Stimulated activated CD8-positive, alpha-beta memory T cell treated with anti-CD3 and anti-CD28 coated beads, Interleukin-4, amount 100 ng/mL, for 24 hours (primary cell): ENCODE measurements around the gene GRK1.

Source experiments
- DNase-seq: peaks from one replicate; pipeline ENCODE4 v3.0.0-alpha.2; 2020; ENCODE audit warnings: low read depth

Gene GRK1

GRCh38 chr13:113729187-113730019, 62.4 kb downstream of the GRK1 start:
- DNase-seq: no peak

GRCh38 chr13:113730258-113730691, 63.3 kb downstream of the GRK1 start:
- no peak for DNase-seq

- DNase-seq: no peak
Observed at GRCh38 chr13:113730831-113731191, 63.8 kb downstream of the GRK1 start.

- DNase-seq: no peak
Observed at GRCh38 chr13:113731192-113732175, 64.5 kb downstream of the GRK1 start.

- no peak for DNase-seq
Observed at GRCh38 chr13:113732176-113732960, 65.3 kb downstream of the GRK1 start.

GRCh38 chr13:113732961-113733950, 66.2 kb downstream of the GRK1 start:
- DNase-seq: no peak

GRCh38 chr13:113734099-113734825, 67.2 kb downstream of the GRK1 start:
- no peak for DNase-seq

GRCh38 chr13:113734826-113735125, 67.8 kb downstream of the GRK1 start:
- DNase-seq: no peak

- DNase-seq: no peak
Observed at GRCh38 chr13:113735194-113735593, 68.2 kb downstream of the GRK1 start.

- no peak for DNase-seq
Observed at GRCh38 chr13:113735750-113736149, 68.7 kb downstream of the GRK1 start.

- no peak for DNase-seq
Observed at GRCh38 chr13:113736258-113736731, 69.3 kb downstream of the GRK1 start.

GRCh38 chr13:113737803-113738202, 70.8 kb downstream of the GRK1 start:
- DNase-seq: no peak

- no peak for DNase-seq
Observed at GRCh38 chr13:113739527-113740285, 72.7 kb downstream of the GRK1 start.

- no peak for DNase-seq
Observed at GRCh38 chr13:113740286-113740556, 73.2 kb downstream of the GRK1 start.

GRCh38 chr13:113740661-113741060, 73.6 kb downstream of the GRK1 start:
- DNase-seq: no peak

- no peak for DNase-seq
Observed at GRCh38 chr13:113741191-113741668, 74.2 kb downstream of the GRK1 start.

- DNase-seq: no peak
Observed at GRCh38 chr13:113742000-113742441, 75.0 kb downstream of the GRK1 start.

- DNase-seq: no peak
Observed at GRCh38 chr13:113742445-113743120, 75.6 kb downstream of the GRK1 start.
